Left cardiac atrium (tissue), 4 donors: ENCODE results near the gene NNMT. TPM values are rescaled to one million over a fixed set of nuclear protein-coding genes. Genes with fewer than 3 reads are reported as not detected.

Experiments used
- ATAC-seq, 2 donors: fragments of 200-7000 bp; cut with Tn5 transposase; one replicate each; pipeline ENCODE4 v1.9.1; 2020; ENCODE audit warnings: mild to moderate bottlenecking in 2 of 2, moderate library complexity in 2 of 2
- DNase-seq: peaks from one replicate; pipeline ENCODE4 v3.0.0-alpha.2; 2020
- intact Hi-C, 2 donors: fragments of 100-400 bp; cut with DNase I; formaldehyde crosslinking; loops; one replicate each; pipeline versions ENCODE4 v1.14.1 to v1.15.1; 2022 to 2023
- total RNA-seq, 2 donors: library from RNA; stranded (reverse); fragmentation: NEBNext Ultra II Directional; extraction: Animal tissue kit (Norgen Biotek cat#: 25700); gene quantifications; one replicate each; pipeline ENCODE4 v1.2.1, GENCODE V29; 2021
- donor health status: DM: no; HTN: yes; CAD: no.
- donor health status: DM: no; HTN: yes; CAD: no; lungs with severe emphysema.
- donor health status: DM: yes; HTN: yes; CAD: no.
- donor health status: Dilated cardiomyopathy.

The NNMT gene
- total RNA-seq, 2 donors from 2014 or later, result 119 to 298 TPM

GRCh38 chr11:114358716-114359115 lies 62.5 kb downstream of the NNMT start:
- intact Hi-C loops, result no loop called here
- ATAC-seq (peak; percentile 38 to 49), DNase-seq (no peak)

GRCh38 chr11:114359342-114359741 lies 63.1 kb downstream of the NNMT start:
- intact Hi-C loops, result no loop called here
- DNase-seq (no peak), ATAC-seq (no peak)

- ATAC-seq, result no peak
- intact Hi-C loops, result no loop called here
These were observed 66.1 kb downstream of the NNMT start for GRCh38 chr11:114362326-114362725.

GRCh38 chr11:114362958-114363357 lies 66.8 kb downstream of the NNMT start:
- ATAC-seq (no peak), DNase-seq (no peak)
- intact Hi-C loops, result no loop called here

More at GRCh38 chr11:114362326-114362725, 66.1 kb downstream of the NNMT start:
- no peak for DNase-seq

Other genes starting within 250 kb of the NNMT start
- 10 to 100 TPM; 65.2 to 79.5 TPM for gene ZBTB16, start 236.7 kb upstream of the NNMT start, total RNA-seq
- gene C11orf71, start 104.1 kb downstream of the NNMT start, total RNA-seq, result 1 to 10 TPM; 5.6 to 9.9 TPM
- 10 to 100 TPM; 19.1 to 24.4 TPM for gene RBM7, start 104.3 kb downstream of the NNMT start, total RNA-seq
- gene REXO2, start 143.1 kb downstream of the NNMT start, total RNA-seq, result 100 to 1,000 TPM in 1 of 2 donors, 10 to 100 TPM in 1; 92.7 to 112 TPM